HG02798 (cell line): ENCODE measurements around the gene AKAP13.
A peak's percentile ranks its signal among the peaks of the same experiment; 100 is the strongest.
"Not testable (repeated sequence)": the region's sequence is repeated elsewhere in the genome, so short reads cannot be mapped to it uniquely, and the experiment has no call there.

Experiments used
- ATAC-seq: cut with Tn5 transposase; IDR thresholded peaks from one replicate; pipeline ENCODE4 v1.9.1; 2021; ENCODE audit warnings: mild to moderate bottlenecking; ENCODE audit not compliant: unreplicated experiment, poor library complexity

AKAP13 gene

GRCh38 chr15:85380217-85380811 is at the start of gene AKAP13:
AKAP13 (plus strand) TSS chr15:85380603; CDS start chr15:85485721, 105,118 bp downstream.
- peak; percentile 89 for ATAC-seq

GRCh38 chr15:85330901-85331588 is 49.4 kb upstream of the AKAP13 start:
- ATAC-seq, result peak; percentile 71

- ATAC-seq, result no peak
These were observed 48.6 kb upstream of the AKAP13 start for GRCh38 chr15:85331655-85332285.

- no peak for ATAC-seq
These were observed 47.1 kb upstream of the AKAP13 start for GRCh38 chr15:85333132-85333831.

- no peak for ATAC-seq
These were observed 46.2 kb upstream of the AKAP13 start for GRCh38 chr15:85334241-85334640.

GRCh38 chr15:85335193-85335942 is 45.0 kb upstream of the AKAP13 start:
- no peak for ATAC-seq

- ATAC-seq, result no peak
These were observed 43.5 kb upstream of the AKAP13 start for GRCh38 chr15:85336880-85337279.

GRCh38 chr15:85337425-85338074 is 42.9 kb upstream of the AKAP13 start:
- no peak for ATAC-seq

GRCh38 chr15:85340321-85340665 is 40.1 kb upstream of the AKAP13 start:
- no peak for ATAC-seq

- no peak for ATAC-seq
These were observed 39.6 kb upstream of the AKAP13 start for GRCh38 chr15:85340852-85341251.

GRCh38 chr15:85342163-85342562 is 38.2 kb upstream of the AKAP13 start:
- not testable (repeated sequence) for ATAC-seq

GRCh38 chr15:85343443-85343842 is 37.0 kb upstream of the AKAP13 start:
- not testable (repeated sequence) for ATAC-seq

GRCh38 chr15:85344241-85344640 is 36.2 kb upstream of the AKAP13 start:
- not testable (repeated sequence) for ATAC-seq

GRCh38 chr15:85344653-85345114 is 35.7 kb upstream of the AKAP13 start:
- not testable (repeated sequence) for ATAC-seq

- not testable (repeated sequence) for ATAC-seq
These were observed 35.0 kb upstream of the AKAP13 start for GRCh38 chr15:85345196-85345918.

- not testable (repeated sequence) for ATAC-seq
These were observed 33.8 kb upstream of the AKAP13 start for GRCh38 chr15:85346462-85347084.

GRCh38 chr15:85347264-85348047 is 32.9 kb upstream of the AKAP13 start:
- ATAC-seq, result not testable (repeated sequence)
